ENCODE data around the gene PKP3. TPM values are rescaled to one million over a fixed set of nuclear protein-coding genes. Genes with fewer than 3 reads are reported as not detected.

The PKP3 gene
- polyA plus RNA-seq, 1 of the 3 experiments (the other 2 are of a cell fraction): 1.4 TPM

GRCh38 chr11:371716-372590, 22.1 kb upstream of the PKP3 start:
- H3F3A ChIP-seq (replicated peaks; ENCODE audit: insufficient read depth): peaks cover 6% of the 10 kb centered on the region
- 95% methylated on average over 13 of the region's 19 CpGs for WGBS (ENCODE audit: low lambda C conversion rate)
- no peak for DNase-seq
- no peaks in the 10 kb centered on the region for H3K9me2 ChIP-seq
- no peaks in the 10 kb centered on the region for H3K9me3 ChIP-seq
- no peak overlapping the region for H3K9ac ChIP-seq
- TF ChIP-seq MEF2A (IDR thresholded peaks at IDR 0.05; ENCODE audit: borderline replicate concordance, low read depth) (no peak), MXI1 (IDR thresholded peaks at IDR 0.05; ENCODE audit: low read depth, low read length) (no peak), RCOR1 (IDR thresholded peaks at IDR 0.05; ENCODE audit: low read length) (no peak), CHD2 (IDR thresholded peaks at IDR 0.05; ENCODE audit: low read length, partially characterized antibody) (no peak), GATA2 (CRISPR knock-in tag; IDR thresholded peaks at IDR 0.05) (no peak), SMC3 (IDR thresholded peaks at IDR 0.05; ENCODE audit: low read depth, low read length) (no peak), USF2 (IDR thresholded peaks at IDR 0.05; ENCODE audit: borderline replicate concordance, low read depth, low read length) (no peak), IRF3 (IDR thresholded peaks at IDR 0.05; ENCODE audit: low read depth, low read length) (no peak), RXRA (IDR thresholded peaks at IDR 0.05; ENCODE audit: borderline replicate concordance, low read depth) (no peak), FOXM1 (IDR thresholded peaks at IDR 0.05; ENCODE audit: low read depth) (no peak), FOXJ3 (CRISPR knock-in tag; IDR thresholded peaks at IDR 0.05) (no peak), TEAD4 (IDR thresholded peaks at IDR 0.05; ENCODE audit: borderline replicate concordance, insufficient read depth) (no peak), JUND (IDR thresholded peaks at IDR 0.05) (no peak), FOSL2 (IDR thresholded peaks at IDR 0.05; ENCODE audit: borderline replicate concordance, low read depth) (no peak), TAF1 (IDR thresholded peaks at IDR 0.05; ENCODE audit: borderline replicate concordance, low read depth, low read length) (no peak), TCF12 (IDR thresholded peaks at IDR 0.05) (no peak), NFIC (IDR thresholded peaks at IDR 0.05; ENCODE audit: borderline replicate concordance) (no peak), NRF1 (IDR thresholded peaks at IDR 0.05; ENCODE audit: low read depth, low read length) (no peak)
- TF ChIP-seq, protein P1, sequence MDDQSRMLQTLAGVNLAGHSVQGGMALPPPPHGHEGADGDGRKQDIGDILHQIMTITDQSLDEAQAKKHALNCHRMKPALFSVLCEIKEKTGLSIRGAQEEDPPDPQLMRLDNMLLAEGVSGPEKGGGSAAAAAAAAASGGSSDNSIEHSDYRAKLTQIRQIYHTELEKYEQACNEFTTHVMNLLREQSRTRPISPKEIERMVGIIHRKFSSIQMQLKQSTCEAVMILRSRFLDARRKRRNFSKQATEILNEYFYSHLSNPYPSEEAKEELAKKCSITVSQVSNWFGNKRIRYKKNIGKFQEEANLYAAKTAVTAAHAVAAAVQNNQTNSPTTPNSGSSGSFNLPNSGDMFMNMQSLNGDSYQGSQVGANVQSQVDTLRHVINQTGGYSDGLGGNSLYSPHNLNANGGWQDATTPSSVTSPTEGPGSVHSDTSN (IDR thresholded peaks at IDR 0.05): no peak
- TF ChIP-seq, protein P2, sequence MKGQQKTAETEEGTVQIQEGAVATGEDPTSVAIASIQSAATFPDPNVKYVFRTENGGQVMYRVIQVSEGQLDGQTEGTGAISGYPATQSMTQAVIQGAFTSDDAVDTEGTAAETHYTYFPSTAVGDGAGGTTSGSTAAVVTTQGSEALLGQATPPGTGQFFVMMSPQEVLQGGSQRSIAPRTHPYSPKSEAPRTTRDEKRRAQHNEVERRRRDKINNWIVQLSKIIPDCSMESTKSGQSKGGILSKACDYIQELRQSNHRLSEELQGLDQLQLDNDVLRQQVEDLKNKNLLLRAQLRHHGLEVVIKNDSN (IDR thresholded peaks at IDR 0.05; ENCODE audit: borderline replicate concordance, low read depth): no peak
- POLR2A ChIA-PET: interaction anchor here (1.5 kb wide), 1 partner anchor 25 kb away, joined by 3 read pairs; no protein-coding TSS in a partner anchor
- no peak overlapping the region for H3K27ac ChIP-seq (ENCODE audit: low read depth in 2 of 2, low read length in 1 of 2)
- no peaks in the 10 kb centered on the region for H4K20me1 ChIP-seq (ENCODE audit: insufficient read depth)
- H3K36me3 ChIP-seq (replicated peaks in 1 of 2; ENCODE audit: control insufficient read depth in 1 of 2, insufficient read depth in 2 of 2, low read length in 1 of 2): peaks cover 0 to 12% of the 10 kb centered on the region in 2 experiments
- no peak overlapping the region for H2AFZ ChIP-seq (ENCODE audit: low read depth)
- H3K27me3 ChIP-seq (ENCODE audit: insufficient read depth): no peaks in the 10 kb centered on the region
- no peak overlapping the region for H3K4me3 ChIP-seq (ENCODE audit: low read depth in 2 of 2, low read length in 1 of 2)
- CTCF ChIA-PET: interaction anchor here (0.9 to 2.0 kb wide), 4 partner anchors 25 to 121 kb away, joined by 3 to 8 read pairs (median 6); no protein-coding TSS in a partner anchor
- H3K4me1 ChIP-seq (ENCODE audit: control insufficient read depth in 1 of 2, insufficient read depth in 2 of 2, low read depth in 1 of 2, low read length in 1 of 2): peaks cover 0 to 23% of the 10 kb centered on the region in 2 experiments; a peak in 1 of 4 replicates
- H3K4me2 ChIP-seq: no peak overlapping the region
- H3K79me2 ChIP-seq (ENCODE audit: insufficient read depth): no peaks in the 10 kb centered on the region
